ENCODE data around the gene CYP4V2. TPM values are rescaled to one million over a fixed set of nuclear protein-coding genes. Genes with fewer than 3 reads are reported as not detected.

CYP4V2 gene
- total RNA-seq, 1 experiment from 2014 or later, result 2.0 TPM

DNA sequence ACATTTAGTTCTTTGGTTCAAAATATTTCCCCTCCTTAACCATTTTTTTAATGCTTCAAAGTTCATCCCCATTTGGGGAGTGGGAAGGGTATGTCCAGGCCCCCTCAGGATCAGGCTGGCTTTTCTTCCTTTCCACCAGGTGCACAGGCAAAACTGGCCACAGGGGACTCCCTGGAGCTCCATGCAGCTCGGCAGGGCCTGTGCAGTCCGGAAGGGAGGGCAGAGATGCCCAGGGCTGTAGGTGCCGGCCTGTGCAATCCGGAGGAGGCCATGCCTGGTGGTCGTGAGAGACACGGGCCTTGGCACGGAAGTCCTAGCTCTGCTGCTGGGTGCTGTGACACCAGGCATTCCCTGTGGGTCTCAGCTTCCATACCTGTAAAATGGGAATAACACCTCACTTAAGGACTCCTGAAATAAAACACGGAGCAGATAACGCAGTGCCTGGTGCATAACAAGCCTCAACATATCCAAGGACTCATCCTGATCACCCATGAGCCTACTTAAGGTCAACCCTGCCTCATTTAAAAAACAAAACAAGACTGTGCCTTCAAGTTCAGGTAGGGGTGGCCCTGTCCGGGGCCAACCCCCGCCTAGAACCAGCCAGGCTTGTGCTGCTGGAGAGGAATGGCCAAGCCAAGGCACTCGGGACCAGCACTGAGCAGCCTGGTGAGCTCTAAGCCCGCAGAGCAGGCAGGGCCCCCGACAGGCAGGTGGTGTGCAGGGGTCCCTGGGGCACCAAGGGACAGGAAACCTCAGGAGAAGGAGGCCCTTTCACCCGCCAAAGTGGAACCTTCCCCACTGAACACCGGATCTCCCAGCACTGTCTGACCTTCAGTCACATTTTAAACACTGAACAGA, 21.2 kb upstream of the CYP4V2 start:
- TF ChIP-seq SMAD3 (CRISPR knock-in tag; IDR thresholded peaks at IDR 0.05; ENCODE audit: borderline replicate concordance) (no peak), GTF2I (CRISPR knock-in tag; conservative IDR thresholded peaks at IDR 0.05) (no peak), CBFB (CRISPR knock-in tag; IDR thresholded peaks at IDR 0.05; ENCODE audit: low read depth) (no peak), ELF4 (CRISPR knock-in tag; IDR thresholded peaks at IDR 0.05; ENCODE audit: low read depth) (no peak), RORB (CRISPR knock-in tag; IDR thresholded peaks at IDR 0.05) (no peak), NFE2L1 (CRISPR knock-in tag; IDR thresholded peaks at IDR 0.05) (no peak), MXD4 (CRISPR knock-in tag; IDR thresholded peaks at IDR 0.05; ENCODE audit: borderline replicate concordance) (no peak), ZNF416 (CRISPR knock-in tag; IDR thresholded peaks at IDR 0.05) (no peak), RELA (CRISPR knock-in tag; IDR thresholded peaks at IDR 0.05; ENCODE audit: borderline replicate concordance) (no peak)
- no peak for DNase-seq (ENCODE audit: low spot score)
- no peaks in the 10 kb centered on the region for H3K9me3 Mint-ChIP-seq
- no peaks in the 10 kb centered on the region for H3K36me3 Mint-ChIP-seq
- no peaks in the 10 kb centered on the region for H3K27me3 Mint-ChIP-seq (ENCODE audit: low read depth)
- ChIA-PET POLR2A (interaction anchor here (1.0 kb wide), 1 partner anchor 19 kb away, joined by 3 read pairs; no protein-coding TSS in a partner anchor), CTCF (interaction anchor here (0.6 to 1.0 kb wide), 7 partner anchors 12 to 195 kb away, joined by 3 to 4 read pairs (median 4); partner anchors contain the start of gene F11)
- peak; percentile 84 for ATAC-seq
- no peak overlapping the region for H3K4me3 Mint-ChIP-seq
- peaks cover 18% of the 10 kb centered on the region for H3K4me1 Mint-ChIP-seq
- H3K27ac Mint-ChIP-seq, result no peak overlapping the region

DNA sequence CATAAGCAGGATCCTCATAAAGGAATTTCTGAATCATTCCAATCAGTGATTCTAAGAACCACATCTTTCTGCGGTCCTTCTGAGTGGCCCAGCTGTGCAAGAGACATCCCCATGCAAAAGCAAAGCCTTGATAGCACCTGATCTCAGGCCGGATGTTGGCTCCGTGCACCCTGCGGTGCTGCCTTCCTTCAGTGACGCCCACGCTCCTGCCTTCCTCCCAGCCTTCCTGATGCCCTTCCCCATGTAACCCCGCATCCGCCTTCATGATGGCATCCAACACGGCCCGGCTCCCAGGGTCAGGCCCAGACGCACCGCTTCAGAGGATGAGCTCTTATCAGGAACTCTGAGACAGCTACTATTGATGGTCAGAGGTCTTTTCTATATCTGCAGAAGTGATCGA, 20.4 kb upstream of the CYP4V2 start:
- DNase-seq (ENCODE audit: low spot score), result no peak
- TF ChIP-seq, protein P1, sequence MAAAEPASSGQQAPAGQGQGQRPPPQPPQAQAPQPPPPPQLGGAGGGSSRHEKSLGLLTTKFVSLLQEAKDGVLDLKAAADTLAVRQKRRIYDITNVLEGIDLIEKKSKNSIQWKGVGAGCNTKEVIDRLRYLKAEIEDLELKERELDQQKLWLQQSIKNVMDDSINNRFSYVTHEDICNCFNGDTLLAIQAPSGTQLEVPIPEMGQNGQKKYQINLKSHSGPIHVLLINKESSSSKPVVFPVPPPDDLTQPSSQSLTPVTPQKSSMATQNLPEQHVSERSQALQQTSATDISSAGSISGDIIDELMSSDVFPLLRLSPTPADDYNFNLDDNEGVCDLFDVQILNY (CRISPR knock-in tag; IDR thresholded peaks at IDR 0.05), result no peak
- TF ChIP-seq, protein P2, sequence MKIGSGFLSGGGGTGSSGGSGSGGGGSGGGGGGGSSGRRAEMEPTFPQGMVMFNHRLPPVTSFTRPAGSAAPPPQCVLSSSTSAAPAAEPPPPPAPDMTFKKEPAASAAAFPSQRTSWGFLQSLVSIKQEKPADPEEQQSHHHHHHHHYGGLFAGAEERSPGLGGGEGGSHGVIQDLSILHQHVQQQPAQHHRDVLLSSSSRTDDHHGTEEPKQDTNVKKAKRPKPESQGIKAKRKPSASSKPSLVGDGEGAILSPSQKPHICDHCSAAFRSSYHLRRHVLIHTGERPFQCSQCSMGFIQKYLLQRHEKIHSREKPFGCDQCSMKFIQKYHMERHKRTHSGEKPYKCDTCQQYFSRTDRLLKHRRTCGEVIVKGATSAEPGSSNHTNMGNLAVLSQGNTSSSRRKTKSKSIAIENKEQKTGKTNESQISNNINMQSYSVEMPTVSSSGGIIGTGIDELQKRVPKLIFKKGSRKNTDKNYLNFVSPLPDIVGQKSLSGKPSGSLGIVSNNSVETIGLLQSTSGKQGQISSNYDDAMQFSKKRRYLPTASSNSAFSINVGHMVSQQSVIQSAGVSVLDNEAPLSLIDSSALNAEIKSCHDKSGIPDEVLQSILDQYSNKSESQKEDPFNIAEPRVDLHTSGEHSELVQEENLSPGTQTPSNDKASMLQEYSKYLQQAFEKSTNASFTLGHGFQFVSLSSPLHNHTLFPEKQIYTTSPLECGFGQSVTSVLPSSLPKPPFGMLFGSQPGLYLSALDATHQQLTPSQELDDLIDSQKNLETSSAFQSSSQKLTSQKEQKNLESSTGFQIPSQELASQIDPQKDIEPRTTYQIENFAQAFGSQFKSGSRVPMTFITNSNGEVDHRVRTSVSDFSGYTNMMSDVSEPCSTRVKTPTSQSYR (CRISPR knock-in tag; IDR thresholded peaks at IDR 0.05), result no peak
- TF ChIP-seq CREB1 (CRISPR knock-in tag; IDR thresholded peaks at IDR 0.05) (no peak), ZNF423 (CRISPR knock-in tag; IDR thresholded peaks at IDR 0.05) (no peak), SP1 (CRISPR knock-in tag; conservative IDR thresholded peaks at IDR 0.05) (no peak), SMAD3 (CRISPR knock-in tag; IDR thresholded peaks at IDR 0.05; ENCODE audit: borderline replicate concordance) (no peak), OVOL2 (CRISPR knock-in tag; IDR thresholded peaks at IDR 0.05; ENCODE audit: borderline replicate concordance) (no peak), ZNF416 (CRISPR knock-in tag; IDR thresholded peaks at IDR 0.05) (no peak), TCF7 (CRISPR knock-in tag; IDR thresholded peaks at IDR 0.05; ENCODE audit: low read depth) (no peak), NR3C1 (CRISPR knock-in tag; conservative IDR thresholded peaks at IDR 0.05; ENCODE audit: low read depth) (no peak), TEAD1 (CRISPR knock-in tag; IDR thresholded peaks at IDR 0.05) (no peak)
- TF ChIP-seq, protein P3, sequence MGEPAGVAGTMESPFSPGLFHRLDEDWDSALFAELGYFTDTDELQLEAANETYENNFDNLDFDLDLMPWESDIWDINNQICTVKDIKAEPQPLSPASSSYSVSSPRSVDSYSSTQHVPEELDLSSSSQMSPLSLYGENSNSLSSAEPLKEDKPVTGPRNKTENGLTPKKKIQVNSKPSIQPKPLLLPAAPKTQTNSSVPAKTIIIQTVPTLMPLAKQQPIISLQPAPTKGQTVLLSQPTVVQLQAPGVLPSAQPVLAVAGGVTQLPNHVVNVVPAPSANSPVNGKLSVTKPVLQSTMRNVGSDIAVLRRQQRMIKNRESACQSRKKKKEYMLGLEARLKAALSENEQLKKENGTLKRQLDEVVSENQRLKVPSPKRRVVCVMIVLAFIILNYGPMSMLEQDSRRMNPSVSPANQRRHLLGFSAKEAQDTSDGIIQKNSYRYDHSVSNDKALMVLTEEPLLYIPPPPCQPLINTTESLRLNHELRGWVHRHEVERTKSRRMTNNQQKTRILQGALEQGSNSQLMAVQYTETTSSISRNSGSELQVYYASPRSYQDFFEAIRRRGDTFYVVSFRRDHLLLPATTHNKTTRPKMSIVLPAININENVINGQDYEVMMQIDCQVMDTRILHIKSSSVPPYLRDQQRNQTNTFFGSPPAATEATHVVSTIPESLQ (CRISPR knock-in tag; IDR thresholded peaks at IDR 0.05), result no peak
- TF ChIP-seq, protein P4, sequence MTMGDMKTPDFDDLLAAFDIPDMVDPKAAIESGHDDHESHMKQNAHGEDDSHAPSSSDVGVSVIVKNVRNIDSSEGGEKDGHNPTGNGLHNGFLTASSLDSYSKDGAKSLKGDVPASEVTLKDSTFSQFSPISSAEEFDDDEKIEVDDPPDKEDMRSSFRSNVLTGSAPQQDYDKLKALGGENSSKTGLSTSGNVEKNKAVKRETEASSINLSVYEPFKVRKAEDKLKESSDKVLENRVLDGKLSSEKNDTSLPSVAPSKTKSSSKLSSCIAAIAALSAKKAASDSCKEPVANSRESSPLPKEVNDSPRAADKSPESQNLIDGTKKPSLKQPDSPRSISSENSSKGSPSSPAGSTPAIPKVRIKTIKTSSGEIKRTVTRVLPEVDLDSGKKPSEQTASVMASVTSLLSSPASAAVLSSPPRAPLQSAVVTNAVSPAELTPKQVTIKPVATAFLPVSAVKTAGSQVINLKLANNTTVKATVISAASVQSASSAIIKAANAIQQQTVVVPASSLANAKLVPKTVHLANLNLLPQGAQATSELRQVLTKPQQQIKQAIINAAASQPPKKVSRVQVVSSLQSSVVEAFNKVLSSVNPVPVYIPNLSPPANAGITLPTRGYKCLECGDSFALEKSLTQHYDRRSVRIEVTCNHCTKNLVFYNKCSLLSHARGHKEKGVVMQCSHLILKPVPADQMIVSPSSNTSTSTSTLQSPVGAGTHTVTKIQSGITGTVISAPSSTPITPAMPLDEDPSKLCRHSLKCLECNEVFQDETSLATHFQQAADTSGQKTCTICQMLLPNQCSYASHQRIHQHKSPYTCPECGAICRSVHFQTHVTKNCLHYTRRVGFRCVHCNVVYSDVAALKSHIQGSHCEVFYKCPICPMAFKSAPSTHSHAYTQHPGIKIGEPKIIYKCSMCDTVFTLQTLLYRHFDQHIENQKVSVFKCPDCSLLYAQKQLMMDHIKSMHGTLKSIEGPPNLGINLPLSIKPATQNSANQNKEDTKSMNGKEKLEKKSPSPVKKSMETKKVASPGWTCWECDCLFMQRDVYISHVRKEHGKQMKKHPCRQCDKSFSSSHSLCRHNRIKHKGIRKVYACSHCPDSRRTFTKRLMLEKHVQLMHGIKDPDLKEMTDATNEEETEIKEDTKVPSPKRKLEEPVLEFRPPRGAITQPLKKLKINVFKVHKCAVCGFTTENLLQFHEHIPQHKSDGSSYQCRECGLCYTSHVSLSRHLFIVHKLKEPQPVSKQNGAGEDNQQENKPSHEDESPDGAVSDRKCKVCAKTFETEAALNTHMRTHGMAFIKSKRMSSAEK (CRISPR knock-in tag; IDR thresholded peaks at IDR 0.05; ENCODE audit: borderline replicate concordance), result no peak
- TF ChIP-seq, protein P5, sequence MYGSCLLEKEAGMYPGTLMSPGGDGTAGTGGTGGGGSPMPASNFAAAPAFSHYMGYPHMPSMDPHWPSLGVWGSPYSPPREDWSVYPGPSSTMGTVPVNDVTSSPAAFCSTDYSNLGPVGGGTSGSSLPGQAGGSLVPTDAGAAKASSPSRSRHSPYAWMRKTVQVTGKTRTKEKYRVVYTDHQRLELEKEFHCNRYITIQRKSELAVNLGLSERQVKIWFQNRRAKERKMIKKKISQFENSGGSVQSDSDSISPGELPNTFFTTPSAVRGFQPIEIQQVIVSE (CRISPR knock-in tag; IDR thresholded peaks at IDR 0.05; ENCODE audit: borderline replicate concordance), result no peak

More for the DNA sequence above, 20.4 kb upstream of the CYP4V2 start:
- no peak overlapping the region for H3K4me3 Mint-ChIP-seq
- peaks cover 18% of the 10 kb centered on the region for H3K4me1 Mint-ChIP-seq
- no peaks in the 10 kb centered on the region for H3K27me3 Mint-ChIP-seq (ENCODE audit: low read depth)
- ATAC-seq, result no peak
- CTCF ChIA-PET, result interaction anchor here (0.6 to 0.7 kb wide), 2 partner anchors 31 to 196 kb away, joined by 4 read pairs; no protein-coding TSS in a partner anchor
- no peaks in the 10 kb centered on the region for H3K36me3 Mint-ChIP-seq
- H3K27ac Mint-ChIP-seq, result peak overlapping the region; percentile 50; the same call in 1 of the 2 replicates
- POLR2A ChIA-PET, result no interaction called here
- H3K9me3 Mint-ChIP-seq, result no peaks in the 10 kb centered on the region
